HFFc6 (cell line): ENCODE results near the gene RBM44. TPM values are rescaled to one million over a fixed set of nuclear protein-coding genes. Genes with fewer than 3 reads are reported as not detected.

ENCODE experiments used
- DNase-seq: peaks from one replicate; pipeline ENCODE4 v3.0.0-alpha.2; 2018
- H3K27ac Mint-ChIP-seq: 2 replicates; pipeline ENCODE4 v1.8.0; 2020; ENCODE audit warnings: mild to moderate bottlenecking, mixed read lengths
- H3K27me3 Mint-ChIP-seq: 2 replicates; pipeline ENCODE4 v1.8.0; 2021; ENCODE audit warnings: mild to moderate bottlenecking, moderate library complexity, mixed read lengths; ENCODE audit not compliant: insufficient read depth
- H3K36me3 Mint-ChIP-seq: 2 replicates; pipeline ENCODE4 v1.8.0; 2021; ENCODE audit warnings: low read depth, mixed read lengths
- H3K4me1 Mint-ChIP-seq: 2 replicates; pipeline ENCODE4 v1.8.0; 2020; ENCODE audit warnings: low read depth, mixed read lengths
- H3K4me3 Mint-ChIP-seq: 2 replicates; pipeline ENCODE4 v1.8.0; 2020; ENCODE audit warnings: mild to moderate bottlenecking, moderate library complexity, mixed read lengths
- H3K9me3 Mint-ChIP-seq: 2 replicates; pipeline ENCODE4 v1.8.0; 2020; ENCODE audit warnings: mild to moderate bottlenecking, mixed read lengths
- CTCF ChIP-seq: fragments of 200-600 bp; sonication (generic); IDR thresholded peaks from 2 replicates; pipeline ENCODE4 v1.5.0; 2021; ENCODE audit warnings: antibody characterized with exemption, mild to moderate bottlenecking
- total RNA-seq, 6 experiments: library from RNA; stranded (reverse); fragmentation: NEBNext Ultra II Directional; extraction: Animal tissue kit (Norgen Biotek cat#: 25700); gene quantifications; 2 replicates in 1 of 6; 3 replicates in 5 of 6; pipeline ENCODE4 v1.2.3, GENCODE V29; 2021

RBM44 gene
- total RNA-seq, 6 experiments from 2014 or later, result 0.07 to 0.10 (median 0.09) TPM; not detected in 1

DNA sequence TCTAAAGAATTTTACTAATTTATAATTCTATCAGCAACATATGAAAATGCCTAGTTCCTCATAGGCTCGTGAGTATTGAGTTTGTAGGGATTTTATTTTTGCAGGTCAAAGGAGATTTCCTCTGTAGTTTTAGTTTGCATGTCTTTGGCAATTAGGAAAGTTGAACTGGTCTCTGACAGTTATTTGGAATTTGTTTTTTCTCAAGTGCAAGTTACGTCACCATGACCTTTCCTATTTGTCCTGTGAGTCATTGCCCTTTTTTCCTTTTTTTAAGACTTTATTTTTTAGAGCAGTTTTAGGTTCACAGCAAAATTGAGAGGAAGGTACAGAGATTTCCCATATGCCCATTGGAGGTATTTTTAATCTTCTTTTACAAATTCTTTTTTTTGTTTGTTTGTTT lies 89.8 kb downstream of the RBM44 start:
- peak; percentile 57 for DNase-seq
- Mint-ChIP-seq H3K36me3 (no peaks in the 10 kb centered on the region), H3K27ac (no peak overlapping the region), H3K9me3 (no peaks in the 10 kb centered on the region), H3K27me3 (no peaks in the 10 kb centered on the region; the same call in 1 of the 2 replicates), H3K4me3 (no peak overlapping the region), H3K4me1 (peaks cover 13% of the 10 kb centered on the region)
- TF ChIP-seq CTCF, result no peak

- TF ChIP-seq CTCF, result no peak
- Mint-ChIP-seq H3K27me3 (no peaks in the 10 kb centered on the region; the same call in 1 of the 2 replicates), H3K27ac (peak overlapping the region; percentile 29; the same call in 1 of the 2 replicates), H3K36me3 (no peaks in the 10 kb centered on the region), H3K4me3 (no peak overlapping the region), H3K9me3 (no peaks in the 10 kb centered on the region), H3K4me1 (peaks cover 13% of the 10 kb centered on the region)
- no peak for DNase-seq
These were observed 90.4 kb downstream of the RBM44 start for GRCh38 chr2:237889016-237889415.

DNA sequence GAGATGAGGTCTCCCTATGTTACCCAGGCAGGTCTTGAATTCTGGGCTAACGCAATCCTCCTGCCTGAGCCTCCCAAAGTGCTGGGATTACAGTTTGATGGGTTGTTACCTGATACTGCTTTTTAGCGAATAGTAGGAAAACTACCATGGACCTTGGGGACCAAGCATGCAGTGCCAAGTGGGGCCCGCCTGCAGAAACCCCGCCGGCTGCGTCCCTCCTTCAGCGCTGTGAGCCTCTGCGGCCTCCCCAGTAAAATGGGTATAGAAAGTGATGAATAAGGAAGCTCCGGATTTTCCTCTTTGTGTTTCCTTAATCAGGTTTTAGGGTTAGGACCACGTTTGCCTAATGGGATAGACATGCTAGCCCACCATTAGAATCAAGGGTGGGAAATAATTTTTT lies 91.2 kb downstream of the RBM44 start:
- no peak for DNase-seq
- H3K27ac Mint-ChIP-seq, result no peak overlapping the region
- H3K4me1 Mint-ChIP-seq, result peaks cover 13% of the 10 kb centered on the region
- no peaks in the 10 kb centered on the region for H3K36me3 Mint-ChIP-seq
- no peak overlapping the region for H3K4me3 Mint-ChIP-seq
- H3K27me3 Mint-ChIP-seq, result no peaks in the 10 kb centered on the region; the same call in 1 of the 2 replicates
- H3K9me3 Mint-ChIP-seq, result no peaks in the 10 kb centered on the region
- no peak for TF ChIP-seq CTCF

Other genes with a start within 250 kb of the RBM44 start
- gene PRLH, start 232.2 kb upstream of the RBM44 start, total RNA-seq, result not detected
- under 1 TPM in 4 of 6 experiments, not detected in 2; 0.13 to 0.36 (median 0.25) TPM for gene RAB17, start 208.0 kb upstream of the RBM44 start, total RNA-seq
- gene LRRFIP1, start 171.2 kb upstream of the RBM44 start, total RNA-seq, result 100 to 1,000 TPM in 4 of 6 experiments, 10 to 100 TPM in 2; 90.6 to 107 (median 102) TPM
- 1 to 10 TPM in 1 of 6 experiments, under 1 TPM in 4, not detected in 1; 0.38 to 1.3 (median 0.48) TPM for gene RAMP1, start 60.8 kb downstream of the RBM44 start, total RNA-seq
- gene UBE2F, start 168.2 kb downstream of the RBM44 start, total RNA-seq, result 10 to 100 TPM; 48.7 to 54.1 (median 51.5) TPM